ENCODE data around the gene PIK3R6. TPM values are rescaled to one million over a fixed set of nuclear protein-coding genes. Genes with fewer than 3 reads are reported as not detected.

The PIK3R6 gene
- total RNA-seq, 4 donors from 2014 or later: 0.56 to 3.5 (median 1.5) TPM

DNA sequence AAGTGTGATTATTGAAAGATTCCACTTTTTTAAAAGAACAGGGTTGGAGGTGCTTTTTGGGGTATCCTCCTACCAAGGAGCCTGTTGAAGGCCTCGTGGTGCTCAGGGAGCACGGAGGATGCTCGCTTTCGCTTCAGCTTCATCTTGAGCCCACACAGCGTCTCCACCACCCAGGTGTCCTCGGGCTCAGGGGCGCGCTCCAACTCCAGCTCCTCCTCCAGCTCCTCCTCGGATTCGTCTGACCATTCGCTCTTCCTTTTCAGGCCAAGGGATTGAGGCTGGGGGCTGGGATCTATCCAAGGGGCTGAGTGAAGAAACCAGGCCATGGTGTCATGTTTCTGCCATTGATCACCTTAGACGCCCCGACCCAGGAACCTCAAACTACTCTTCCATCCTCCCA lies 110.3 kb downstream of the PIK3R6 start:
- TF ChIP-seq, protein P1, sequence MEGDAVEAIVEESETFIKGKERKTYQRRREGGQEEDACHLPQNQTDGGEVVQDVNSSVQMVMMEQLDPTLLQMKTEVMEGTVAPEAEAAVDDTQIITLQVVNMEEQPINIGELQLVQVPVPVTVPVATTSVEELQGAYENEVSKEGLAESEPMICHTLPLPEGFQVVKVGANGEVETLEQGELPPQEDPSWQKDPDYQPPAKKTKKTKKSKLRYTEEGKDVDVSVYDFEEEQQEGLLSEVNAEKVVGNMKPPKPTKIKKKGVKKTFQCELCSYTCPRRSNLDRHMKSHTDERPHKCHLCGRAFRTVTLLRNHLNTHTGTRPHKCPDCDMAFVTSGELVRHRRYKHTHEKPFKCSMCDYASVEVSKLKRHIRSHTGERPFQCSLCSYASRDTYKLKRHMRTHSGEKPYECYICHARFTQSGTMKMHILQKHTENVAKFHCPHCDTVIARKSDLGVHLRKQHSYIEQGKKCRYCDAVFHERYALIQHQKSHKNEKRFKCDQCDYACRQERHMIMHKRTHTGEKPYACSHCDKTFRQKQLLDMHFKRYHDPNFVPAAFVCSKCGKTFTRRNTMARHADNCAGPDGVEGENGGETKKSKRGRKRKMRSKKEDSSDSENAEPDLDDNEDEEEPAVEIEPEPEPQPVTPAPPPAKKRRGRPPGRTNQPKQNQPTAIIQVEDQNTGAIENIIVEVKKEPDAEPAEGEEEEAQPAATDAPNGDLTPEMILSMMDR (IDR thresholded peaks at IDR 0.05): no peak
- ATAC-seq (ENCODE audit: low FRiP score): no peak
- DNase-seq (ENCODE audit: low spot score): no peak

DNA sequence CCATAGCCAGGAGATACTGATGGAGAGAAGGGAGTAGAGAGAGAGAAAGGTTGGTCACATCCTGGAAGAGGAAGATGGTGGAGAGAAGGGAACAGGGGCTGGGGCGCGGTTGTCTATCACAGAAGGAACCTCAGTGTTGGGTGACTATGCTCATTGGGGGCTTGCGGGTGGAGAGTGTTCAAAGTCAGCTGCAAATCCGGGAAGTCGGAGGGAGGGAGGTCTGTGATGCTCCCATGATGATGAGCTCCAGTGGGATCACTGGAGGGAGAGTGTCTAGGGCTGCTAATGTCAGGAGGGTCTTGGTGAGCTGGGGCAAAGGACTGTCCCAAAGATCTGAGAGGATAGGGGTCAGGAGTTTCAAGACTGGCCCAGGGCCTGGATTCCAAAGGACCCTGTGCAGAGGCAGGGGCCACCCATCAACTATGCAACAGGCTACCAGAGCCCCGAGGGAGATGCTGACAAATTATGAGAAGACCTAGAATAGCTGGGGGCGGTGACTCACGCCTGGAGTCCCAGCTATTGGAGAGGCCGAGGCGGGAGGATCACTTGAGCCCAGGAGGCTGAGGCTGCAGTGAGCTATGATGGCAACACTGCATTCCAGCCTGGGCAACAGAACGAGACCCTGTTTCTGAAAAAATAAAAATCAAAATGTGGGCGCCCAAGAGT lies 111.8 kb downstream of the PIK3R6 start:
- DNase-seq (ENCODE audit: low spot score) (no peak), ATAC-seq (ENCODE audit: low FRiP score) (no peak)
- TF ChIP-seq, protein P1 (IDR thresholded peaks at IDR 0.05): no peak

DNA sequence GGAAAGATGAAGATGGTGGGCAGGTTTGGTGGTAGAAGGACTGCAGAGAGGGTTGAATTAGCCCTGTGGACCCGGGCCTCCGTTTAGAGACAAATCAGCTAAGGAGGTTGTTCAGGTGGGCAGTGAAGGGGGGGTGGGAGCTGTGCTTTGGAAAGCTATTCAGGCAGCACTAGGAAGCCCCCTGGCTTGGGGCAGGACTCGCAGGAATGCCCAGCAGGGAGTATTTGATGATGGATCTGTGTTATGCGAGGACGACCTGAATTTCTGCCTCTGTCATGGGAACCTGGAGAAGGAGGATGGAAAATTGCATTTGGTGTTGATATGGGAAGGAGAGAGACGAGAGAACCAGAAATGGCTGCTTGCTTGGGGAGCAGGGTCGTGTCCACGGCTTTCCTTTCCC lies 112.6 kb downstream of the PIK3R6 start:
- TF ChIP-seq, protein P1 (IDR thresholded peaks at IDR 0.05): no peak
- ATAC-seq (ENCODE audit: low FRiP score) (no peak), DNase-seq (ENCODE audit: low spot score) (no peak)

DNA sequence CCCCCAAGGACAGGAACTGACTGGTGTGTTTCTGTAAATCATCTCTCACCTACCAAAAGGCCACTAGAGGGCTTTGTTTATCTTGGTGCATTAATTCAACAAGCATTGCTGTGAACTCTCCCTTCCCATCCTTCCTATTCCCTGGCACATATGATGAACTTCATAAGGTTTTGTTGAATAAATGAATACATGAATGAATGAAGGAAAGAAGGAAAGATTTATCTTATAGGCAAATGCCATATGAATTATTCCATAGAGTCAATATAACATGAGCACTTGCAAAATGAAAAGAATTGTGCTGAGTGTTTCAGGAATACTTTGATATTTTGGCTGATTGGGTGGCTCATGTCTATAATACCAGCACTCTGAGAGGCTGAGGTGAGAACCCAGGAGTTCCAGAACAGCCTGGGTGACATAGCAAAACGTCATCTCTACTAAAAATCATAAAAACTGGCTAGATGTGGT lies 113.5 kb downstream of the PIK3R6 start:
- TF ChIP-seq, protein P1 (IDR thresholded peaks at IDR 0.05): no peak
- no peak for DNase-seq (ENCODE audit: low spot score)
- ATAC-seq (ENCODE audit: low FRiP score): no peak

DNA sequence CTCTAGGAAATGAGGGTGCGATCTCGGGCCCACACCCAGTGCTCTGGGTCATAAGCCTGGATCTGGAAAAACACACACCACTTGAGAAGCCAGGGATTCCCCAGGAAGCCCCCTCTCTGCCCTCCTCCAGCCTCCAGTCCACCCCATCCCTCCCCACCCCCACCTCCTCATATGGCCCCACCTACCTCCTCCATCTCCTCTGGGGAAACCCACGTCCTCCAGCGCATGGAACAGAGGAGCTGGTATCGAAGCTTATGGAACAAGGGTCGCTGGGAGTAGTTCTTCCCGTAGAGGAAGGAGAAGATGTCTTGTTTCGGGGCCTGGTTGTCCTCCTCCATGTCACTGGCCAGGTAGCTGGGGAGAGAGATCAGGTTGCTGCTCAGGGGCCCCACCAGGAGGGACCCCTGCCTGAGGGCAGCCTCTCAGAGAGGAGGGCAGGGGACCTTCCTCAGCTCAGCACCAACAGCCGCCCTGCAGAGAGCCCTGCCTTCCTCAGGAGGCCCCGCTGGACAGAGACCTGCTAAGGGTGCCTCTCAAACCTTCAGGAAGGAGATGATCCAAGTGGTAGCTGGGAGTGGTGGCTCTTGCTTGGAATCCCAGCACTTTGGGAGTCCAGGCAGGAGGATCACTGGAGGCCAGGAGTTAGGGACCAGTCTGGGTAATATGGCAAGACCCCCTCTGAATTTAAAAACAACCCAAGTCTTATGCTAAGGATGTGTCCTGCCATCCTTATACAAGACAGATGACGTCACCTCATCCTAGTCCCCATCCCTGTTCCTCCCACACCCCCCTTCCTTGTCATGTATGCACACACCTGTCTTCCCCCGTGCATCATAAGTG lies 114.1 kb downstream of the PIK3R6 start:
- ATAC-seq (ENCODE audit: low FRiP score): no peak
- TF ChIP-seq, protein P1 (IDR thresholded peaks at IDR 0.05): no peak
- no peak for DNase-seq (ENCODE audit: low spot score)

Other genes starting within 250 kb of the PIK3R6 start
- 10 to 100 TPM; 41.1 to 99.3 (median 51.8) TPM for gene MYH10, start 236.9 kb downstream of the PIK3R6 start, total RNA-seq
- not detected for gene CCDC42, start 122.8 kb downstream of the PIK3R6 start, total RNA-seq
- gene SPDYE4, start 109.1 kb downstream of the PIK3R6 start, total RNA-seq: not detected
- gene MFSD6L, start 68.3 kb downstream of the PIK3R6 start, total RNA-seq: under 1 TPM in 2 of 4 donors, not detected in 2; 0.24 to 0.25 TPM
- gene PIK3R5, start 98.0 kb upstream of the PIK3R6 start, total RNA-seq: 10 to 100 TPM; 18.9 to 60.2 (median 37.8) TPM
- gene NTN1, start 153.8 kb upstream of the PIK3R6 start, total RNA-seq: 1 to 10 TPM in 3 of 4 donors, under 1 TPM in 1; 0.69 to 7.3 (median 2.5) TPM